ENCODE results near the gene EFCAB9.
"Not testable (repeated sequence)": the region's sequence is repeated elsewhere in the genome, so short reads cannot be mapped to it uniquely, and the experiment has no call there.

The EFCAB9 gene

DNA sequence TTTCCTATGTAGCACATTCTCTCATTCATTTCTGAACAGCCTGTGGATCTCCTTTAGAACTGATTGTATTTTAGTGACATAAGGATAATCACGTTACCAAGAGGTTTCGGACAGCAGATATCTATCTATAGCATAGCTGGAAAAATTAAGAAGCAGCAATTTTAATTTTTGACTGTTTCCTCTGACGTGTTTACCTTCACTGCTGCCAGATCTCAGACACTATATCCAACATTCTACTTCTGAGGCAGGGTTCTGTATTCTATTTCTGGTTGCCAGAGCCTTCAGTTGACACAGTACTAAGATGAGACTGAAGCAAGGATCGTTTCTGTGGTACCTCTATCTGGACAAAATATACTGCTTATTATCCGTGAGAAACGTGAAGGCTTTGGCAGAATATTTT is at the start of gene EFCAB9:
Gene EFCAB9, plus strand, starts transcription at position 301 of the 400 bp plus-strand sequence. Its CDS starts 1 bp downstream, at position 302.
- in situ Hi-C loops (cut with MboI; ENCODE audit: low sequenced_read_pairs), result no loop called here

DNA sequence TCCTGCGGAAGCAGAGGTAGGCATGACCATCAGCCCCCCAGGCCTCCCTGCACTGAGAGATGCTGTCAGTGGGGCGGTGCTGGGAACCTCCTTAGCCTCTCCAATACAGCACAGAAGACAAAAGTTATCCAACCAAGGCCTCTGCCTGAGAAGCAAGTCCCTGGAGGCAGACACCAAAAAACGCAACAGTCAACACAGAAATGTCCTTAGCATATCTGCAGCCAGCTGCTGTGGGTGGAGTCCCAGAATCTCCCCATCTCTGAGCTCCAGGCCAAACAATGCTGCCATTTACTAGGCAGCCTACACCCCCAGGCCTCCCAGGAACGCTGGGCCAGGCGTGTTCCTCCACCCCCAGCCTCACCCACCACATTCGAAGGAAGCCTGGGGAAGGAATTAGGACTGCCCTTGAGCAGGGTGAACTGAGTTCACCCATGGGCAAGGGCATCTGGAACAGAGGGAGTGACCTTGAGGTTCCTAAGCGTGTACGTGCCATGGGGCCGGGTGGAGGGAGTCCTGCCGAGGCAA is 49.6 kb upstream of the EFCAB9 start:
- in situ Hi-C loops (cut with MboI; ENCODE audit: low sequenced_read_pairs), result no loop called here

GRCh38 chr5:172144931-172145869 is 48.8 kb upstream of the EFCAB9 start:
- in situ Hi-C loops (cut with MboI; ENCODE audit: low sequenced_read_pairs), result no loop called here

- in situ Hi-C loops (cut with MboI; ENCODE audit: low sequenced_read_pairs), result no loop called here
Measured at GRCh38 chr5:172145870-172146747, 47.9 kb upstream of the EFCAB9 start.

GRCh38 chr5:172146748-172147092 is 47.3 kb upstream of the EFCAB9 start:
- in situ Hi-C loops (cut with MboI; ENCODE audit: low sequenced_read_pairs), result no loop called here

GRCh38 chr5:172147857-172148256 is 46.1 kb upstream of the EFCAB9 start:
- in situ Hi-C loops (cut with MboI; ENCODE audit: low sequenced_read_pairs), result no loop called here

DNA sequence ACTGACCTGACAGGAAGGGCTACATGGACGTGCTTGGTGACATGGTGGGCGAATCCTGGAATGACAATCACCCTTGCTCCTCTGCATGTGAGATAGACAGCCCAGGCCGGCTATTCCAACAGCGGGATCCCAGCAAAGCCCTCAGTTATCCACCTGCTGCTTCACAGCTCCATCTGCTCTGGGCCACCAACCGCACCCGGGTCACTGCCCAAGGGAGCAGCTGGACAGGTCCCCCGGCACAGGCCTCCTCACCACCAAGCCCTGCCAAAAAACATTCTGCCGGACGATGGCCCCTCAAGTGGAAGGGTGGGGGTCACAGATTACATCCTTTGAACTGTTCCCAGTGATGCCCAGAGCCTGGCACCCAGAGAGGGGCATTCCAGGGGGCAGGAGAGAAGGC is 45.6 kb upstream of the EFCAB9 start:
- in situ Hi-C loops (cut with MboI; ENCODE audit: low sequenced_read_pairs), result no loop called here

DNA sequence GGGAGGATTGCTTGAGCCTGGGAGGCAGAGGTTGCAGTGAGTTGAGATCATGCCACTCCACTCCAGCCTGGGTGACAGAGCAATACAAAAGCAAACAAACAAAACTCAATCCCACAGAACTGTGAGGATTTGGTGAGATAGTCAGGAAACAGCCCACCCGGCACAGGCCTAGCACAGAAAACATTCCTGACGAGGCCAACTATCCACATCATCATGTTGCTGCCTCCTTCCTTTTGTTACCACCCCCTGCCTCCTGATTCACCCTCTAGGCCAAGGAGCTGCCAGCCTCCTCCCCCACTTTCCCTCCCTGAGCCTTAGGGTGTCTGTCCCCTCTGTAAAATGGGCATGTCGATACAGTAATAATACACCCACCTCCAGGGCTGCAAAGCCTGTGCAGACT is 44.9 kb upstream of the EFCAB9 start:
- in situ Hi-C loops (cut with MboI; ENCODE audit: low sequenced_read_pairs), result no loop called here

DNA sequence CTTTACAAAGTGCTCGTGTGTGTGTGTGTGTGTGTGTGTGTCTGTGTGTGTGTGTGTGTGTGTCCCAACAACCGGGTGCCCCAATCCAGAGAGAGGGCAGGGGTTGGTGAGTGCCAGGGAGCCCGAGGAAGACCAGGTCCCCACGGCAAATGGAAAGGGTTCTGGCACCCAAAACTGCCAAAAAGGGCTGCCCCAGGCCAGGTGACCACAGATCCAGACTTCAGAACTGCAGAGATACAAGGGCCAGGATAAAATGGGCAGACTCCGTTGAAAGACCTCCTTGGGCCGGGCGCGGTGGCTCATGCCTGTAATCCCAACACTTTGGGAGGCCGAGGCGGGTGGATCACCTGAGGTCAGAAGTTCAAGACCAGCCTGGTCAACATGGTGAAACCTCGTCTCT is 44.5 kb upstream of the EFCAB9 start:
- in situ Hi-C loops (cut with MboI; ENCODE audit: low sequenced_read_pairs), result not testable (repeated sequence)

- in situ Hi-C loops (cut with MboI; ENCODE audit: low sequenced_read_pairs), result no loop called here
Measured at GRCh38 chr5:172150514-172151425, 43.2 kb upstream of the EFCAB9 start.

GRCh38 chr5:172151661-172152210 is 42.2 kb upstream of the EFCAB9 start:
- in situ Hi-C loops (cut with MboI; ENCODE audit: low sequenced_read_pairs), result no loop called here

DNA sequence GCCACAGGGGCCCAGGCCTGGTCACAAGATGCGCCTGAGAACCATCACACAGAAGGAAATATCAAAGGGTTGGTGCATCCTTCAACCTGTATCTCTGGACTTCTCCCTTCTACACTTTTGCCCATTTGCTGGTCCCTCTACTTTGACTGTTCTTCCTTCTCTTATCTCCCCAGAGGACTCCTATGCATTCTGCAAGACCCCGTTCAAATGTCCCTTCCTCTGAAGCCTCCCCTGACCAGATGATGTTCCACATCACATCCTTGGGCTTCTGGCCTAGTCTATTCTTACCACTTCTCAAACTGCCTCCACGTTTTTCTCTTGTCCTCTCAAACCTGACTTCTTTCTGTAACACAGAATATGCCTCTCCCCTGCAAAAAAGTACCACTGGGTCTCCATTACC is 40.3 kb upstream of the EFCAB9 start:
- in situ Hi-C loops (cut with MboI; ENCODE audit: low sequenced_read_pairs), result no loop called here

- in situ Hi-C loops (cut with MboI; ENCODE audit: low sequenced_read_pairs), result not testable (repeated sequence)
Measured at GRCh38 chr5:172155101-172155500, 38.9 kb upstream of the EFCAB9 start.

DNA sequence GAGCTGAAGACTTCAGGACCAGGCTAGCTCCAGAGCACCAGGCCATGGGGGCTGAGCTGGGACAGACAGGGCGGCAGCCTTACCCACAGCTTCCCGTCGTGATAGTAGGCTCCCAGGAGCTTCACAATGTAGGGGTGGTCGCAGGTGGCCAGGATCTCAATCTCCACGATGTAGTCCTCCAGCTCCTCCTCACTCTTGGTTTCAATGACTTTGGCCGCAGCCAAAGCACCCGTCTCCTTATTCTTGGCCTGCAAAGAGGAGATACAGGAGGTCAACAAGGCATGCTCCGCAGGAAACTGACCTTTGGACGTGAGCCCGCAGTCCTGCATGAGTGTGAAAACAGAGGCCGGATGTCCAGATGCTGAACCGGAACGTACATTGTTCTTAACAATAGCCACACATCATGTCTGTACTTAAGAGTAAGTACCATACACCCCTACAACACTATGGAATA is 37.4 kb upstream of the EFCAB9 start:
- in situ Hi-C loops (cut with MboI; ENCODE audit: low sequenced_read_pairs), result no loop called here

GRCh38 chr5:172159016-172159415 is 35.0 kb upstream of the EFCAB9 start:
- in situ Hi-C loops (cut with MboI; ENCODE audit: low sequenced_read_pairs), result no loop called here

DNA sequence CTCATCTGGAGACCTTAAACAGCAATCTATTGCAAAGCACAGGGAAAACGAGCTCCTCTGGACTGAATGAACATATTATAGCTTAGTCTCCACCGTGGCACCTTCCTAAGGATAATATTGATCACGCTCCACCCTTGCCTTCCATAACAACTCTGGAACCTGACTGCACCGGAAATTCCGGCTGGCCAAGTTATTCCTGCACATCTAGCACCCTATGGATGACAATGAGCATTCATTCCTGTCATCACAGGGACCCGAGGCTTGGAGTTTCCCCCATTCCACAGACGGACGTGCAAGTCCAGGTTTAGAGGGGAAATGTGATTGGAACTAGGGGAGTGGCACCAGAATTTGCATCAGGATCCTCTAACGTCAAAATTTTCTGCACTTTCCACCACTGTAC is 33.5 kb upstream of the EFCAB9 start:
- in situ Hi-C loops (cut with MboI; ENCODE audit: low sequenced_read_pairs), result no loop called here

- in situ Hi-C loops (cut with MboI; ENCODE audit: low sequenced_read_pairs), result no loop called here
Measured at GRCh38 chr5:172162323-172162986, 31.5 kb upstream of the EFCAB9 start.

GRCh38 chr5:172162987-172163343 is 31.0 kb upstream of the EFCAB9 start:
- in situ Hi-C loops (cut with MboI; ENCODE audit: low sequenced_read_pairs), result no loop called here

DNA sequence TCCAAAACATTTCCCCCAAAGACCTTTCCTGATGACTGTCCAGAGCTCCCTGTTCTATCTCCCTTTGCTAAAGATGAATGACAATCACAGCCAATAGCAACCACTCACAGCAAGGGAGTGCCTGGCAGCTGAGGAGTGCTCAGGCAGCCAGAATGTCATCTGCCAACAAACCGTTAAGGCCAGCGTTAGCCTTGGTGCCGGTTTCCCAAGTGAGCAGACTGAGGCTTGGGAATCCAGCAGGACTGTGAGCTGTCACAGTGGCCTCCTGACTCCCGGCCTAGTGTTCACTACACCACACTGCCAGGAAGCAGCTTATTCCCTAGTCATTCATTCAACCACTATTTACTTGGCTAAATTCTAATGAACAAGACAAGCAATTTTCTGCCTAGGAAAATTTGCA is 30.6 kb upstream of the EFCAB9 start:
- in situ Hi-C loops (cut with MboI; ENCODE audit: low sequenced_read_pairs), result no loop called here

DNA sequence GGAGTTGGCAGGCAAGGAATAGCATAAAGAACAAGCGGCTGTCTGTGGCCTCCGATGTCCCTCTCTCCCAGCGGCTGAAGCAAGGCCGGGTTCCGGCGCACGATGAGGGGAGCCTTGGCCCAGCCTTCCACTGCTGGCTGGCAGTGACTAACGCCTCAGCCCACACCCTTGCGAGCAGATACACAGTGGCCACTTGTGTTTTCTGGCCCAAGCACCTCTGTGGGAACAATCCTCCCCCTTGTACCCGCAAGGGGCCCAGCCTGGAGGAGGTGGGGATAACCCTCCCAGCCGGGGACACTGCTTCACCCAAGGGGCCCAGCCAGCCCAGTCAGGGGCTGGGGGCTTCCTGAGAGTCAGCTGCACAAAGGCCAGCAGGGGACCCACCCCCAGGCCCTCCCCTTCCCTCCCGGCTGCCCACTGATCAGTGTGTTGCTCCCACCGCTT is 29.2 kb upstream of the EFCAB9 start:
- in situ Hi-C loops (cut with MboI; ENCODE audit: low sequenced_read_pairs), result no loop called here
